SJSA1 (cell line): ENCODE results near the gene KL. TPM values are rescaled to one million over a fixed set of nuclear protein-coding genes. Genes with fewer than 3 reads are reported as not detected.

Source experiments
- DNase-seq, 2 experiments: peaks; one replicate each; pipeline ENCODE4 v3.0.0-alpha.2; 2015 to 2020; ENCODE audit warnings: low spot score in 2 of 2, low read depth in 1 of 2
- H3K27ac ChIP-seq: fragments of 250-450 bp; sonication (Bioruptor Pico); 2 replicates; pipeline ENCODE4 v1.5.1; 2020; ENCODE audit warnings: mild to moderate bottlenecking, moderate library complexity
- H3K27me3 ChIP-seq: fragments of 250-450 bp; sonication (Bioruptor Pico); replicated peaks from 2 replicates; pipeline ENCODE4 v1.5.1; 2020; ENCODE audit warnings: mild to moderate bottlenecking, moderate library complexity
- H3K36me3 ChIP-seq: fragments of 250-450 bp; sonication (Bioruptor Pico); 2 replicates; pipeline ENCODE4 v1.5.1; 2020; ENCODE audit warnings: mild to moderate bottlenecking
- H3K4me1 ChIP-seq: fragments of 250-450 bp; sonication (Bioruptor Pico); replicated peaks from 2 replicates; pipeline ENCODE4 v1.6.1; 2021; ENCODE audit warnings: mild to moderate bottlenecking
- H3K4me3 ChIP-seq: fragments of 250-450 bp; sonication (Bioruptor Pico); 2 replicates; pipeline ENCODE4 v1.5.1; 2020; ENCODE audit warnings: mild to moderate bottlenecking
- H3K9me3 ChIP-seq: fragments of 250-450 bp; sonication (Bioruptor Pico); replicated peaks from 2 replicates; pipeline ENCODE4 v1.5.1; 2020; ENCODE audit warnings: mild to moderate bottlenecking
- total RNA-seq: library from RNA; depleted of rRNA; stranded (reverse); fragments of >200 nt; shearing (Covaris generic); gene quantifications from 2 replicates; pipeline ENCODE4 v1.2.3, GENCODE V29; 2014; rRNA removed

The KL gene
- total RNA-seq = not detected in 2 replicates

GRCh38 chr13:33016414-33017322, at the start of gene KL:
TSS of gene KL (plus strand) at chr13:33016423. CDS start at chr13:33016441, 18 bp downstream.
- no peaks in the 10 kb centered on the region; the same call in none of the 2 replicates for H3K27me3 ChIP-seq
- no peaks in the 10 kb centered on the region for H3K4me1 ChIP-seq
- H3K36me3 ChIP-seq = no peaks in the 10 kb centered on the region
- DNase-seq = no peak
- no peak within 1 kb of the TSS for H3K4me3 ChIP-seq
- no peak within 1 kb of the TSS for H3K27ac ChIP-seq
- H3K9me3 ChIP-seq = no peaks in the 10 kb centered on the region

GRCh38 chr13:32967584-32968182, 48.5 kb upstream of the KL start:
- Histone ChIP-seq H3K9me3 (no peaks in the 10 kb centered on the region), H3K27me3 (no peaks in the 10 kb centered on the region), H3K4me3 (no peak overlapping the region), H3K4me1 (peaks cover 12% of the 10 kb centered on the region), H3K27ac (no peak overlapping the region), H3K36me3 (no peaks in the 10 kb centered on the region)
- no peak for DNase-seq

GRCh38 chr13:32968316-32968715, 47.9 kb upstream of the KL start:
- Histone ChIP-seq H3K9me3 (no peaks in the 10 kb centered on the region), H3K4me3 (no peak overlapping the region), H3K27me3 (no peaks in the 10 kb centered on the region), H3K27ac (no peak overlapping the region), H3K4me1 (peaks cover 12% of the 10 kb centered on the region), H3K36me3 (no peaks in the 10 kb centered on the region)
- DNase-seq = no peak

GRCh38 chr13:32968793-32969192, 47.4 kb upstream of the KL start:
- H3K4me1 ChIP-seq = peaks cover 12% of the 10 kb centered on the region
- no peaks in the 10 kb centered on the region for H3K36me3 ChIP-seq
- no peaks in the 10 kb centered on the region for H3K9me3 ChIP-seq
- no peak overlapping the region for H3K27ac ChIP-seq
- DNase-seq = no peak
- no peaks in the 10 kb centered on the region for H3K27me3 ChIP-seq
- H3K4me3 ChIP-seq = no peak overlapping the region

GRCh38 chr13:32969516-32969941, 46.7 kb upstream of the KL start:
- Histone ChIP-seq H3K9me3 (no peaks in the 10 kb centered on the region), H3K4me1 (peaks cover 12% of the 10 kb centered on the region), H3K27ac (peak overlapping the region; percentile 57), H3K36me3 (no peaks in the 10 kb centered on the region), H3K27me3 (no peaks in the 10 kb centered on the region), H3K4me3 (peak overlapping the region; percentile 26)
- peak in 1 of 2 experiments; percentile 58 for DNase-seq

- Histone ChIP-seq H3K4me1 (no peaks in the 10 kb centered on the region), H3K36me3 (no peaks in the 10 kb centered on the region)
- DNase-seq = no peak
Observed at GRCh38 chr13:32976056-32976805, 40.0 kb upstream of the KL start.

GRCh38 chr13:32976912-32977311, 39.3 kb upstream of the KL start:
- H3K27me3 ChIP-seq = no peaks in the 10 kb centered on the region
- no peaks in the 10 kb centered on the region for H3K9me3 ChIP-seq
- H3K4me3 ChIP-seq = no peak overlapping the region
- no peak for DNase-seq
- H3K27ac ChIP-seq = no peak overlapping the region
- no peaks in the 10 kb centered on the region for H3K36me3 ChIP-seq
- H3K4me1 ChIP-seq = no peaks in the 10 kb centered on the region

More at GRCh38 chr13:32976056-32976805, 40.0 kb upstream of the KL start:
- H3K9me3 ChIP-seq = no peaks in the 10 kb centered on the region
- H3K27ac ChIP-seq = no peak overlapping the region
- H3K27me3 ChIP-seq = no peaks in the 10 kb centered on the region
- H3K4me3 ChIP-seq = no peak overlapping the region

- Histone ChIP-seq H3K4me1 (no peaks in the 10 kb centered on the region), H3K27ac (no peak overlapping the region), H3K36me3 (no peaks in the 10 kb centered on the region), H3K4me3 (no peak overlapping the region), H3K27me3 (no peaks in the 10 kb centered on the region), H3K9me3 (no peaks in the 10 kb centered on the region)
- no peak for DNase-seq
Observed at GRCh38 chr13:32977321-32977720, 38.9 kb upstream of the KL start.

- no peak overlapping the region for H3K27ac ChIP-seq
- DNase-seq = no peak
- no peaks in the 10 kb centered on the region for H3K36me3 ChIP-seq
- H3K4me3 ChIP-seq = no peak overlapping the region
- no peaks in the 10 kb centered on the region for H3K4me1 ChIP-seq
- H3K27me3 ChIP-seq = no peaks in the 10 kb centered on the region
- no peaks in the 10 kb centered on the region for H3K9me3 ChIP-seq
Observed at GRCh38 chr13:32978278-32978677, 37.9 kb upstream of the KL start.

GRCh38 chr13:32983058-32983457, 33.2 kb upstream of the KL start:
- DNase-seq = no peak
- no peaks in the 10 kb centered on the region for H3K9me3 ChIP-seq
- H3K36me3 ChIP-seq = no peaks in the 10 kb centered on the region
- H3K4me1 ChIP-seq = peaks cover 8% of the 10 kb centered on the region; the same call in 1 of the 2 replicates
- H3K4me3 ChIP-seq = no peak overlapping the region
- H3K27ac ChIP-seq = no peak overlapping the region
- no peaks in the 10 kb centered on the region for H3K27me3 ChIP-seq

GRCh38 chr13:32984857-32985626, 31.2 kb upstream of the KL start:
- H3K36me3 ChIP-seq = no peaks in the 10 kb centered on the region
- no peak overlapping the region for H3K27ac ChIP-seq
- peak; percentile 27 to 58 for DNase-seq
- H3K4me3 ChIP-seq = no peak overlapping the region
- H3K4me1 ChIP-seq = peaks cover 8% of the 10 kb centered on the region; the same call in 1 of the 2 replicates
- no peaks in the 10 kb centered on the region for H3K27me3 ChIP-seq
- H3K9me3 ChIP-seq = no peaks in the 10 kb centered on the region

- Histone ChIP-seq H3K9me3 (no peaks in the 10 kb centered on the region), H3K36me3 (no peaks in the 10 kb centered on the region), H3K4me1 (peaks cover 8% of the 10 kb centered on the region; the same call in 1 of the 2 replicates), H3K4me3 (no peak overlapping the region), H3K27ac (no peak overlapping the region), H3K27me3 (no peaks in the 10 kb centered on the region)
- no peak for DNase-seq
Observed at GRCh38 chr13:32986552-32986951, 29.7 kb upstream of the KL start.

GRCh38 chr13:32987462-32987861, 28.8 kb upstream of the KL start:
- Histone ChIP-seq H3K4me1 (peaks cover 8% of the 10 kb centered on the region; the same call in 1 of the 2 replicates), H3K27ac (no peak overlapping the region), H3K4me3 (no peak overlapping the region), H3K27me3 (no peaks in the 10 kb centered on the region), H3K9me3 (no peaks in the 10 kb centered on the region), H3K36me3 (no peaks in the 10 kb centered on the region)
- no peak for DNase-seq
